SH-SY5Y (cell line): ENCODE measurements around the gene FADS1.

ENCODE experiments used
- GATA2 ChIP-seq: IDR thresholded peaks from 2 replicates; pipeline ENCODE4 v1.6.1; 2011; ENCODE audit warnings: mild to moderate bottlenecking, low read depth, low read length
- GATA3 ChIP-seq: IDR thresholded peaks from 2 replicates; pipeline ENCODE4 v1.6.1; 2011; ENCODE audit warnings: low read depth, mild to moderate bottlenecking, low read length, moderate library complexity

DNA sequence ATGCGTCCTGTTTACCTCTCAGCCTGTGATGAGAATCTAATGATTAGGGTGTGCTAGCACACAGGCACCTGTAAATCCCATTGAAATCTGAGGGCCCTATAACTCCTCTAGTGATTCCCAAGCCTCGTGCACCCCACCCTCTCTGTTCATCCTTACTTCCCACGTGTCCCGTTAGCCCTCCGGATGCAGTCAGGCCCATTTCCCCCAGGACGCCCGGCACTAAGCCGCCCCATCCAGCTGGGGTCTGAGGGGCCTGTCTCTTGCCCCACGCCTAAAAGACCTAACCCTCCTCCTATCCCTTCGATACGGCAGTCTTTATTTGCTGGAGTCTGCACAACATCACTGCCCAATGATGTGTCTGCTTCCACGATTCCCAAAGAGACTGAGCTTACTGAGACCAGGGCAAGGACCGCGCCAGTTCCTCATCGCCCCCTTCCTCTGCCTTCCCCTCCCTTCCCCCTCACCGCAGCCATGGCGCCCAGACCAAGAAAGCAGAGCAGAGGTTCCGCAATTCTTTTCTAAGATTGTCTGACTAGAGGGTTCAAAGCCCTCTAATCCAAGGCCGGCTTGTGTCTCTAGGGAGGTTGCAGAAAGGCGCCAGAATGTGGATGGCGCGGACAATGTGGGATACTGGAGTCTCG lies 10.2 kb upstream of the FADS1 start:
- TF ChIP-seq GATA2 (no peak), GATA3 (no peak)
